ENCODE measurements around the gene POLR1B.
"Not testable (repeated sequence)": the region's sequence is repeated elsewhere in the genome, so short reads cannot be mapped to it uniquely, and the experiment has no call there.

POLR1B gene

DNA sequence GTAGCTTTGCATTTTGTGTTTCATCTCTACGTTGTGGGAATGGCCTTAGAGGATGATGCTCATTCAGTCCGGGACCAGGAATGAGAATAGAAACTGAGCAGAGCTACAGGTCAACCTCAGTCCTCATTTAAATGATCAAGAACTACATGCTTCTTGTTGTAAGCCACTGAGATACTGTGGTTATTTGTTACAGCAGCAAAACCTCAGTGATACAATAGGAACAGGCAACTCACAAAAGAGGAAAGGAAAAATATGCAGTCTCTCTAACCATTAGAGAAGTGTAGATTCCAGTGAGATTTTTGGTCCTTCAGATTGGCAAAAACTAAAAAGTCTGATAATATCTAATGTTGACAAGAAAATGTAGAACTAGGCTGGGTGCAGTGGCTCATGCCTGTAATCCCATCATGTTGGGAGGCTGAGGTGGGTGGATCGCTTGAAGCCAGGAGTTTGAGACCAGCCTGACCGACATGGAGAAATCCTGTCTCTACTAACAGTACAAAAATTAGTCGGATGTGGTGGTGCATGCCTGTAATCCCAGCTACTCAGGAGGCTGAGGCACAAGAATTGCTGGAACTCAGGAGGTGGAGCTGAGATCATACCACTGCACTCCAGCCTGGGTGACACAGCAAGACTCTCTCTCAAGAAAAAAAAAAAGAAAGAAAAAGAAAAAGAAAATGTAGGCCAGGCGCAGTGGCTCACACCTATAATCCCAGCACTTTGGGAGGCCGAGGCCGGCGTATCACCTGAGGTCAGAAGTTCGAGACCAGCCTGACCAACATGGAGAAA is 55.5 kb downstream of the POLR1B start:
- no peak for DNase-seq (ENCODE audit: low read depth in 3 of 3)

DNA sequence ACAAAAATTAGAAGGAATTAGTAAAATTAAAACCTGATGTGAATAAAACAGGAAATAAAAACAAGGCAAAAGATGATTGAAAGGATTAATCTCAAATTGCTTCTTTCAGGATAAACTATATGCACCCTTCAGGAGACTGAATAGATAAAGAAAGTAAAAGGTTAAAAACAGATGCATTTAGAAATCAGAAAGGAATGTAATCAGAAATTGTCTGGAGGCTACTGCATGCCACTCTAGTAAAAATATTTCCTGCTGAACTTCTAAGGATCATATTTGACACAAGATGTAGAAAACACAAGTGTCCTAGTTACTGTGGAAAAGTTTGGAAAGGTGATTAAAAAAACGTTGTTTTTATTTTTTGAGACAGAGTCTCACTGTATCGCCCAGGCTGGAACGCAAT is 58.4 kb downstream of the POLR1B start:
- no peak for DNase-seq (ENCODE audit: low read depth in 3 of 3)

DNA sequence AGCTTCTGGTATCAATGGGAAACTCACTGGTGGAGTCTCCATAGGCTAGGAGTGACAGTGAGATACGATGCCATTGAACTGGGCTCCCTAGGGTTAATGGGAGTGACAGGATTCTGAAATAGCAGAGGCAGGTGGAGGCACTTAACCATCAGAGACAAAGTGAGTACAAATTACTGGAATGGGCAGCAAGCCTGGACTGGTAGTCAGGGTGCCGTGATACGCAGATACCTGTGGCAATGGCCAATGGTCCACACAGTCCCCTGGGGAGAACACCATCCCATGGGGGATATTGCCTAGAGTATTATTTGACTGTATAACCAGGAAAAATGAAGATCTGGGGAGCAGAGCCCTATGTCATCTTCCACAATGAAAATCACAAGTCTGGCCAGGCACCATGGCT is 59.5 kb downstream of the POLR1B start:
- no peak for DNase-seq (ENCODE audit: low read depth in 3 of 3)

DNA sequence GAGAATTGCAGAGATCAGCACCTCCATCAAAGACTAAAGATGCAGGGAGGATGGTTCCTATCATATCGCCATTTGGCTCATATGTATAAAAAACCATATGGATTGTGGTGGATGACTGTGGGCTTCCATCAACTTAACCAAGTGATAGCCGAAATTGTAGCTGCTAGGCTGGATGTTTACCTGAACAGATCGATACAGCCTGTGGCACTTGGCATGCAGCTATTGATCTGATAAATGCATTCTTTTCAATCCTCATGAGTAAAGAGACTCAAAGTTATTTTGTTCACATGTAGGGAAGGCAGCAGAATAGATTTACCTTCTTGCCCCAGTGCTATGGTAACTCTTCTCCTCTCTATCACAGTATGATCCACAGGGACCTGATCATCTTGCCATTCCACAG is 60.7 kb downstream of the POLR1B start:
- DNase-seq (ENCODE audit: low read depth in 3 of 3): no peak

DNA sequence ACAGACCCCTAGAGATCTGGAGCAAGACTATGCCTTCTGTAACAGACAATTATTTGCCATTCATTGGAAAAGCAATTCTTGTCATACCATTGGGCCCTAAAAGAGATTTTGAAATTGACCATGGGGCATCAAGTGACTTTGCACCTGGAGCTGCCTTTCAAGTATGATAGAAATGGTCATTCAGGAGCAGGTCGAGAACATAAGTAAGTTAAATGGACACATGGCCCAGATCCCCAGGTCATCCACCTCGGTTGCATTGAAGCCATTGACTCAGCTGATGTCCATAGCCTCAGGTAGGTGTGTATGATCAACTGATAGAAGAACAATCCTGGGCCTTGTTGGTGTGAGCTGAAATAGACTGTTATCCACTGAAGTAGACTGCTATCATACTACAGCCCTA is 61.5 kb downstream of the POLR1B start:
- DNase-seq (ENCODE audit: low read depth in 3 of 3): no peak

DNA sequence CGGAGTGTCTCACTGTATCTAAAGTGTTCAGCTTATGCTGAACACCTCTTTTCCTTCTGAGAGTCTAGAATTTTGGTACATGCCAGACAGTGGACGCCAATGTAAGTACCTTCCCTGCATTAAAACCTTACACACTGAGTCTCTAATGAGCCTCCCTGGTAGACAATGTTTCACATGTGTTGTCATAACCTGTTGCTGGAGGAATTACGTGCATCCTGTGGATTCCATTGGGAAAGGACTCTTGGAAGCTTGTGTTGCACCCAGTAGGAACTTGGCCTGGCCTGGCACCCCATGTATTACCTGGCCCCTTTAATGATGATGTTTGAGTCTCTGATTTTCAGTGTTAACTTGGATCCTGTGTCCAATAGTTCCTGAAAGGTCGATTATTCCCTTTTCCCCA is 62.7 kb downstream of the POLR1B start:
- no peak for DNase-seq (ENCODE audit: low read depth in 3 of 3)

DNA sequence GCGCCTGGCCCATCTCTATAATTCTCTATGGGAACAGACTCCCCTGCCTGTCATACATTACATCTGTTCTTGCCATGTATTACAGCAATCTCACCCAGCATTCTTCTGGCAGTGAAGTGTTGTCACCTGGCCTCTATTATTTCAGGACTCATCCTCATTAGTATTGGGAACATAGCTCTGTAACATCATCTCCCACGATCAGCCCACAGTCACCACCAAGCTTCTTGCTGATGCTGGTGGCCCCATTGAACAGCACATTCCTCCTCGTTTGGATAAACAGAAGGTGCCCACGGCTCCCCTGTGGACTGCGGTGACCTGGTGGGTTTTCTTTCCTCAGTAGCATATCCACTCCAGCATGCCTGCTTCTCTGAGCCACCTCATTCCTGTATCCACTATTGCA is 63.7 kb downstream of the POLR1B start:
- no peak for DNase-seq (ENCODE audit: low read depth in 3 of 3)

DNA sequence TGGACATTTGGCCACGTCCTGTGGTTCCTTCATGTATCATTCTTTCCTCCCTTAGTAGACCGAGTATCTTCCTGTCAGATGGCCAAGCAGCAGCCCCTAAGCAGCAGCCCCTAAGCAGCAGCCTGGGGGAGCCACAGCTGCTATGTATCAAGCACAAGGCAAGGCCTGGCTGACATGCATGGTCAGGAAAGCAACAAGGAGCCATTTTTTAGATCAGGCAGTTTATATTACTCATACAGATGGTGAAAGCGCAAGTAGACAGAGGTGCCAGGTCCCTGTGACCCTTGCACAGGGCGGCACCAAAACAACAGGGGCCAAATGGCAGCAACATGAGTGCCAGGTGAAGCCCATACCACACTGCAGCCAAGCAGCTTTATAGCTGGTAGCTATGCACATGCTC is 64.3 kb downstream of the POLR1B start:
- DNase-seq (ENCODE audit: low read depth in 3 of 3): no peak

DNA sequence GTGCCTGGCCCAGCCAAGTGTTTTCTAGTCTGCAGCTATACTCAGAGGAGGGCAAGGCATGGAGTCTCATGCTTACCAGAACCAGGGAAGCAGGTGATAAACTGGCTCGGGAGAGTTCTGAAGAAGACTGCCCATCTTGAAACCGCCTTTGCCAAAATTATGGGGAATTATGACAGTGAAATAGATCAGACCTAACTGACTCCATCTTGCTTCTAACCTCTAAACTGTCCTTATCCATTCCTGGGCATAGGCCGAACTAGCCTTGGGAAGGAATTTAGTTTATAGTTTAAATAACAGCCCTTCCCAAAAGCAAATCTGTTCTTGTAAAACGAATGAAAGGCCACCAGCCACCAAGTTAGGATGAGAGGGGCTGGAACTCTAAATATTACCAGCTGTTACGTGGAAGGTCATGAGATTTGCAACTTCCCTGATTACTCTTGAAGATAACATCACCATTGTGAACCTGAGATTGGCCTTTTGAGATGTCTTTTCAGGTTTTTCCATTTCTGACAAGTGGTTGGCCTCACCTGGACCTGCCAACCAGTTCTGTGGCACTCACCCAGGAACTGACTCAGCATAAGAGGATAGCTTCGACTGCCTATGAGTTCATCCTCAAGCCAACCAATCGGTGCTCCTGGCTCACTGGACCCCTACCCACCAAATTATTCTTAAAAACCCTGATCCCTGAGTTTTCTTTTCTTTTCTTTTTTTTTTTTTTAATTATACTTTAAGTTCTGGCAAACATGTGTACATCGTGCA is 65.6 kb downstream of the POLR1B start:
- no peak for DNase-seq (ENCODE audit: low read depth in 3 of 3)

DNA sequence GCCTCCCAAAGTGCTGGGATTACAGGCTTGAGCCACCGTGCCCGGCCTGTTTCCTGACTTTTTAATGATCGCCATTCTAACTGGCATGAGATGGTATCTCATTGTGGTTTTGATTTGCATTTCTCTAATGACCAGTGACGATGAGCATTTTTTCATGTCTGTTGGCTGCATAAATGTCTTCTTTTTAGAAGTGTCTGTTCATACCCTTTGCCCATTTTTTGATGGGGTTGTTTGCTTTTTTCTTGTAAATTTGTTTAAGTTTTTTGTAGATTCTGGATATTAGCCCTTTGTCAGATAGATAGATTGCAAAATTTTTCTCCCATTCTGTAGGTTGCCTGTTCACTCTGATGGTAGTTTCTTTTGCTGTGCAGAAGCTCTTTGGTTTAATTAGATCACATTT is 67.1 kb downstream of the POLR1B start:
- DNase-seq (ENCODE audit: low read depth in 3 of 3): not testable (repeated sequence)

DNA sequence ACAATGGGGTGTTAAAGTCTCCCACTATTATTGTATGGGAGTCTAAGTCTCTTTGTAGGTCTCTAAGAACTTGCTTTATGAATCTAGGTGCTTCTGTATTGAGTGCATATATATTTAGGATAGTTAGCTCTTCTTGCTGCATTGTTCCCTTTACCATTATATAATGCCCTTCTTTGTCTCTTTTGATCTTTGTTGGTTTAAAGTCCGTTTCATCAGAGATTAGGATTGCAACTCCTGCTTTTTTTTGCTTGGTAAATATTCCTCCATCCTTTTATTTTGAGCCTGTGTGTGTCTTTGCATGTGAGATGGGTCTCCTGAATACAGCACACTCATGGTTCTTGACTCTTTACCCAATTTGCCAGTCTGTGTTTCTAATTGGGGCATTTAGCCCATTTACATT is 70.0 kb downstream of the POLR1B start:
- DNase-seq (ENCODE audit: low read depth in 3 of 3): not testable (repeated sequence)

DNA sequence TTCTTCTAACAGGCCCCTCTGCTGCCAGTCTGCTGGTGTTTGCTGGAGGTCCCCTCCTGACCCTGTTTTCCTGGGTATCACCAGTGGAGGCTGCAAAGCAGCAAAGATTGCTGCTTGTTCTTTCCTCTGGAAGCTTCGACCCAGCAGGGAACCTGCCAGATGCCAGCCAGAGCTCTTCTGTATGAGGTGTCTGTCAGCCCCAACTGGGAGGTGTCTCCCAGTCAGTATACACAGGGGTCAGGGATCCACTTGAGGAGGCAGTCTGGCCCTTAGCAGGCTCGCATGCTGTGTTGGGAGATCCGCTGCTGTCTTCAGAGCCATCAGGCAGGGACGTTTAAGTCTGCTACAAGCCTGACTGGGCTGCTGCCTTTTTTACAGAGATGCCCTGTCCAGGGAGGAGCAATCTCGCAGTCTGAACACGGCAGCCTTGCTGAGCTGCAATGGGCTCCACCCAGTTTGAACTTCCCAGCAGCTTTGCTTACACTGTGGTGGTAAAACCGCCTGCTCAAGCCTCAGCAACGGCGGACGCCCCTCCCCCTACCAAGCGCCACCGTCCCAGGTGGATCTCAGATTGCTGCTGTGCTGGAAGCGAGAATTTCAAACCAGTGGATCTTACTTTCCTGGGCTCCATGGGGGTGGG is 72.1 kb downstream of the POLR1B start:
- no peak for DNase-seq (ENCODE audit: low read depth in 3 of 3)

DNA sequence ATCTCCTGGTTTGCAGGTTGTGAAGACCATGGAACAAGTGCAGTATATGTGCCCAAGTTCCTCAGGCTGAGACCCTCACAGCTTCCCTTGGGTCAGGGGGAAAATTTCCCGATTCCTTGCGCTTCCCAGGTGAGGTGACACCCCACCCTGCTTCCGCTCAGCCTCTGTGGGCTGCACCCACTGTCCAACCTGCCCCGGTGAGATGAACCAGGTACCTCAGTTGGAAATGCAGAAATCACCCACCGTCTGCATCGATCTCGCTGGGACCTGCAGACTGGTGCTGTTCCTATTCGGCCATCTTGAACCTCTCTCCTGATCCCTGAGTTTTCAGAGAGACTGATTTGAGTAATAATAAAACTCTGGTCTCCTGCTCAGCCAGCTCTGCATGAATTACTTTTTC is 72.8 kb downstream of the POLR1B start:
- DNase-seq (ENCODE audit: low read depth in 3 of 3): no peak

DNA sequence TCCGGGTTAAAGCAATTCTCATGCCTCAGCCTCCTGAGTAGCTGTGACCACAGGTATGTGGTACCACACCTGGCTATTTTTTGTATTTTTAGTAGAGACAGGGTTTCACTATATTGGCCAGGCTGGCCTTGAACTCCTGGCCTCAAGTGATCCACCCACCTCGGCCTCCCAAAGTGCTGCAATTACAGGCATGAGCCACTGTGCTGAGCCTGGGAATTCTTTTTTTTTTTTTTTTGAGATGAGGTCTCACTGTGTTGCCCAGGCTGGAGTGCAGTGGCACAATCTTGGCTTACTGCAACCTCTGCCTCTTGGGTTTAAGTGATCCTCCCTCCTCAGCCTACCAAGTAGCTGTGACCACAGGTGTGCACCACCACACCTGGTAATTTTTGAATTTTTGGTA is 73.5 kb downstream of the POLR1B start:
- not testable (repeated sequence) for DNase-seq (ENCODE audit: low read depth in 3 of 3)

DNA sequence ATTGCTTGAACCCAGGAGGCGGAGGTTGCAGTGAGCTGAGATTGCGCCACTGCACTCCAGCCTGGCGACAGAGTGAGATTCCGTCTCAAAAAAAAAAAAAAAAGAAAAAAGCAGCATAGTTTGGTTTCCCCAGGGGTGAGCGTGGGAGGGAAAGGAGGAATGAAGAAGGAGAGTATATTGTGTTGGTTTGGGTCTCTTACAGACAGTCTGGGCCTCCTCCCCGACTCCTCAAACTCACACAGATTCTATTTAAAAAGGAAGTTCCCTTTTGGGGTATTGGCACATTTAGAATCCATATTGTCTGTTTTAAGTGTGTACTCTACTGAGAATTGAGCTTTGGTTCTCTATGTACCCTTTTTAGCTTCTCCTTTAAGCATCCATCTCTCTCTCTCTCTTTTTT is 76.1 kb downstream of the POLR1B start:
- no peak for DNase-seq (ENCODE audit: low read depth in 3 of 3)

DNA sequence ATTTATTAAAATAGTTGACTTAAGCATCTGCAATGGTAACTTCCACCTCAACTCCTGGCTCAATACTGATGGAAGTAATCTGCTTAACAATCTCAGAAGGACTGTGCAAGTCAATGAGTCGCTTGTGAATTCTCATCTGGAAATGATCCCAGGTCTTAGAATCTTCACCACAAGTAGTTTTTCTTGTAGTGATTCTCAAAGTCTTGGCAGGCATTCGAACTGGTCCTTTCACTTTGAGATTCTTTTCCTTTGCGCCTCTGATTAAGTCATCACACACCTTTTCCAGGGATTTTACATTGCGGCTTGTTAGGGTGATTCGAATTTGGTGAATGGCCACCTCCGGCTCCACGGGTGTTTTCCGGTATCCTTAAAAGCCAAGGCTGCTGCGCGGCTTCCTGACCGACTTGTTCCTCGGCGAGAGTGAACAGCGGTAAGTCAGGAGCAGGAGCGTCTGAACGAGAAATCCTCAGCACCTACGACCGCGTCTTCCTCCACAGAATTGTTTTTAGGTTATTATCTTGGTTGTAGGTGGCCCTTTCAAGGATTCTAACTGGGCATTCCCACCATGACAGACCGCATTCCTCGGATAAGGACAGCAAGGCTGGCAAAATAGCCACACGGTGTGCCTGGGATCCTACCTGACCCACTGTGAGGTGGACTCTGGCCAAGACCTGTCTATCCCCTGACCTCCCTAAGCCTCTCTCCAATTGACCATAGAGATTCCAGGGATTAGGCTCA is 79.7 kb downstream of the POLR1B start:
- DNase-seq (ENCODE audit: low read depth in 3 of 3): no peak

DNA sequence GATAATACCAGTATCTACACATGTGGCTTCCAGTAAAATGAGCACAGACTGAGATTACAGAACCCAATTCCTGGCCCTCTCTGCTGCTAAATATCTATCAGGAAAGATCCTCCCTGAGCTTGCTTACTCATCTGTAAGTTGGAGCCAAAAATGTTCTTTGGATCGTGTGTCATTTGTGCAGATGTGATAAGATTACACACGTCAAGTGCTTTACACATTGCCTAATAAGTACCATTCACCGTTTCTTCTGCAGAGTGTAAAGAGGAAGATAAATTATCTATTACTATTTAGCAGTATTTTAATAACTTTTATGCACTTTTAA is 80.2 kb downstream of the POLR1B start:
- no peak for DNase-seq (ENCODE audit: low read depth in 3 of 3)

DNA sequence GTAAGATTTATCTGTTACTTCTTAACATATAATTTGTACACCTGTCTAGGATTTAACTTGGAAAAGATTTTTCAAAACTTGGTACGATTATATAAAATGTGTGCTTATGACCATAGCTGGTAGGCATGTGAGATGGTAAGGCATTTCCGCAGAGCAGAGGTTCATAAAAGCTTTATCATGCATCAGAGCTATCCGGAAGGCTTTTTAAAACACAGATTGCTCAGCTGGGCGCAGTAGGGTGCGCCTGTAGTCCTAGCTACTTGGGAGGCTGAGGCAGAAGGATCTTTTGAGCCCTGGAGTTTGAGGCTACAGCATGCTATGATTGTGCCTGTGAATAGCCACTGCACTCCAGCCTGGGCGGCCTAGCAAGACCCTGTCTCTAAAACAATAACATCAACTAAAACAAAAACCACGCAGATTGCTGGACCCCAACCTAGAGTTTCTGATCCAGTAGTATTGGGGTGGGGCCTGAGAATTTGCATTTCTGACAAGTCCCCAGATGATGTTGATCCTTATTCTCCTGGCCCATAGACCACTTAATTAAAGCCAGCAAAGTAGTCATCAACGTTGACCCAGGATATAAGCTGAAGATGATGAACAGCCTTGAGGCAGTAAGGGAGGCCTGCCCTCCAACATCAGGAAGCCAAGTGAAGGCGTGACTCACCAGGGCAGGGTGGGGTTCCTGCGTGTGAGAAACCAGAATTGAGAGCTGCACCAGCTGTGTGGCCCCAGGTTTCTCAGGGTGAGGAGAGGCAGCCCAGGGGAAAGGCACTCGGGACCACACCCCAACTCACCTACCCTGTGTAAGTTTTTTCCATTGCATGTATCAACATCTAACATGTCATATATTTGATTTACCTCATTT is 81.9 kb downstream of the POLR1B start:
- peak; percentile 41 to 64 (median 59) for DNase-seq (ENCODE audit: low read depth in 3 of 3)

DNA sequence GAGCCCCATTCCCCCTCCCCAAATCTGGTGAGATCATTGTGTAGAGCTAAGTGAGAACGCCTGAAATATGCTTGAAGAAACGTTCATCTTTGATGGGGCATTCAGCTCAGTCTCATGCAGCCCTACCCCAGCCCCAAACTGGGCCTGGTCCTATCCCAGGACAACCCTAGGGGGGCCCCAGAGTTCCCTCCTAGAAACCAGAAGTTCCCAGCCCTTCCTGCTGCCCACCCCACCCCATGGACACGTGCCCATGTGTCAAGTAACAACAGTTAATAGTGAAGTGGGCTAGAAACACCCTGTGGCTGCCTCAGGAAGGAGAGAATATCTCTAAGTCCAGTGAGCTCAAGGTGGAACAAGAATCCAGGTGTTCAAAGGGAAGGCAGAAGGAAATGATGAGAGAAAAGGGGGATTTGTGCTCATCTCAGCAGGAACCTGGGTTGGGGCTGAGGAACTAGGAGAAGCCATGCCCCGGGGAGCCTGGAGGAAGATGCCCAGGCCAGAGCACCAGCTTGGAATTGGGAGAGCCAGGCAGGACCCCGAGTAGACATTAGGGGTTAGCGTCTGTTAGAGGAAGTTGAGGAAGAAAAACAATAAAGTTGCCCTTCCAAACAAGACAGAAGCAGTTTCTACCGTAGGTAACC is 83.3 kb downstream of the POLR1B start:
- DNase-seq (ENCODE audit: low read depth in 3 of 3): no peak

DNA sequence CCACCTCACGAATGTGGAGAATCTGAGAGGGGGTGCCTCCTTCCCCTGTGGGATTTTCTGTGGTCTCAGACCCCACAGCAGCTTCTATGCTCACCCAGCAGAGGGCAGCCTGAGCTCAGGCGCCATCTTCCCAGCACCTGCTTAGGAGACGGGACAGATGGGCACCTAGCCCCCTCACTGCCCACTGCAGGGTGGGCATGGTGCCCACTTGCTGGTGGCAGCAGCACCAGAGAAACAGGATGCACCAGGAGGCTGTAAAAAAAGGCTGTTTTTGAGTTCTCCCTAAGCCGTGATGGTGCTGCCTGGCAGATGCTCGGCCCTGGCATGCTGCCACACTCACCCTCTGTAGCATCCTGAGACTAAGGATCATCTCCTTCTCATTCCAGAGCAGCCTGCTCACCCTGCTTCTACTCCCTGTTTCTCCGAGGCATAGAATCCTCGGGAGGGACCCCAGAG is 84.4 kb downstream of the POLR1B start:
- peak in 2 of 3 experiments; percentile 32 to 42 for DNase-seq (ENCODE audit: low read depth in 3 of 3)

Measured in stimulated activated CD4-positive, alpha-beta T cell treated with anti-CD3 and anti-CD28 coated beads, TNF-alpha, amount 100 ng/mL, for 4 hours (primary cell).